ENCODE results near the gene LIME1. TPM values are rescaled to one million over a fixed set of nuclear protein-coding genes. Genes with fewer than 3 reads are reported as not detected.
A peak's percentile ranks its signal among the peaks of the same experiment; 100 is the strongest.

The LIME1 gene
- total RNA-seq, 1 experiment from 2014 or later: 13.5 TPM

GRCh38 chr20:63698739-63699465 lies 37.6 kb upstream of the LIME1 start:
- Histone ChIP-seq H4K8ac (replicated peaks; ENCODE audit: insufficient read length, low read depth, low read length) (no peak overlapping the region), H4K91ac (ENCODE audit: insufficient read length, low read depth, low read length) (no peak overlapping the region), H3K27ac (ENCODE audit: insufficient read length, low read depth, low read length) (no peak overlapping the region), H2BK12ac (ENCODE audit: insufficient read length, low read depth, low read length) (no peak overlapping the region), H3K27me3 (ENCODE audit: insufficient read depth, low read length) (no peaks in the 10 kb centered on the region), H3K79me1 (ENCODE audit: insufficient read depth, low read depth, low read length, poor library complexity, severe bottlenecking) (no peaks in the 10 kb centered on the region), H2BK5ac (ENCODE audit: insufficient read length, low read length) (no peak overlapping the region), H3K56ac (ENCODE audit: insufficient read length, low read depth, low read length) (no peak overlapping the region), H2BK120ac (ENCODE audit: low read depth, low read length, poor library complexity, severe bottlenecking) (no peak overlapping the region), H2BK15ac (ENCODE audit: low read depth, low read length) (no peak overlapping the region), H4K5ac (ENCODE audit: insufficient read length, low read depth, low read length) (no peak overlapping the region), H3K4me2 (ENCODE audit: insufficient read depth, insufficient read length, low read length) (no peak overlapping the region), H3K18ac (ENCODE audit: insufficient read length, low read depth, low read length) (no peak overlapping the region), H3K23ac (ENCODE audit: insufficient read length, low read depth, low read length) (no peak overlapping the region), H3K4me1 (ENCODE audit: insufficient read depth, low read length) (no peaks in the 10 kb centered on the region), H2BK20ac (ENCODE audit: low read depth, low read length, poor library complexity, severe bottlenecking) (no peak overlapping the region), H3K23me2 (ENCODE audit: insufficient read length, low read depth, low read length, poor library complexity, severe bottlenecking) (peaks cover 4% of the 10 kb centered on the region), H2AK5ac (ENCODE audit: insufficient read length, low read length) (no peak overlapping the region), H3K14ac (ENCODE audit: insufficient read depth, low read length) (no peak overlapping the region), H3K9ac (ENCODE audit: extremely low read depth, insufficient read length, low read length) (no peak overlapping the region), H3K4ac (ENCODE audit: low read depth, low read length) (no peak overlapping the region), H3K9me3 (ENCODE audit: control insufficient read depth, low read depth, low read length) (no peaks in the 10 kb centered on the region), H4K20me1 (ENCODE audit: control insufficient read depth, insufficient read depth, insufficient read length) (no peaks in the 10 kb centered on the region), H3T11ph (ENCODE audit: low read length) (no peak overlapping the region), H3K79me2 (ENCODE audit: insufficient read depth, low read length) (no peaks in the 10 kb centered on the region), H2AFZ (ENCODE audit: low read length) (no peak overlapping the region)
- Mint-ChIP-seq H3K27ac (0 out of 7 replicates have a peak overlapping the region, but pooled peaks of 1 of the 3 experiments have one; percentile 49), H3K36me3 (ENCODE audit: insufficient read depth in 1 of 3, low read depth in 3 of 3) (peaks cover 2 to 5% (median 3%) of the 10 kb centered on the region in 3 experiments; a peak in 5 of 7 replicates), H3K9me3 (peaks cover 0 to under 1% of the 10 kb centered on the region in 2 experiments; a peak in 2 of 5 replicates), H3K4me3 (no peak overlapping the region), H3K27me3 (ENCODE audit: low read depth) (peaks cover 4% of the 10 kb centered on the region; the same call in 1 of the 2 replicates), H3K4me1 (peaks cover 2 to 10% of the 10 kb centered on the region in 2 experiments)
- TF ChIP-seq CTCF (conservative IDR thresholded peaks at IDR 0.05): no peak
- DNase-seq: peak; percentile 39
- no CpG with 5 or more reads among the region's 19 CpGs for WGBS (ENCODE audit: extremely low coverage, insufficient read length, low lambda C conversion rate)
